ENCODE measurements around the gene SETMAR.

DNA sequence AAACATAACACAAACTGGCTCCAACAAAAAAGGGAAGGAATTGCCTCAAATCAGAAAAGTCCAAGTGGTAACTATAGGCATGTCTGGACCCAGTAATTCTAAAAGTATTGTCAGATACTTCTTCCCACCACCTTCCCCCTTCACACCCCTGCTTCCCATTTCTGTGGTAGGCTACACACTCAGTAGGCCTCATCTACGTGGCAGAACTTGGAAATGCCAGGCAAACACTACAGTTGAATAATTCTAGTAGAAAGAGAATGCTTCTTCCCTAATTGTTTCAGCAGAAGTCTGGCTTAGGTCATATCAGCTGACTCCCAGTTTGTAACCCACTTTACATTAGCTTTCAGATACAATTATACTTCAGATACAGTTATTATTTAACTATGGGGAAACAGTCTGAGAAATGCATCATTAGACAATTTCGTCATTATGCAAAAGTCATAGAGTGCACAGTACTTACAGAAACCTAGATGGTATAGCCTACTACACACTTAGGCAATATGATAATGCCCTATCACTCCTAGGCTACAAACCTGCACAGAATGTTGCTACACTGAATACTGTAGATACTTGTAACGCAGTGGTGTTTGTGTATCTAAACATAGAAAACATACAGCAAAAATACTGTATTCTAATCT, 6.4 kb downstream of the SETMAR start:
- TF ChIP-seq, protein P1, sequence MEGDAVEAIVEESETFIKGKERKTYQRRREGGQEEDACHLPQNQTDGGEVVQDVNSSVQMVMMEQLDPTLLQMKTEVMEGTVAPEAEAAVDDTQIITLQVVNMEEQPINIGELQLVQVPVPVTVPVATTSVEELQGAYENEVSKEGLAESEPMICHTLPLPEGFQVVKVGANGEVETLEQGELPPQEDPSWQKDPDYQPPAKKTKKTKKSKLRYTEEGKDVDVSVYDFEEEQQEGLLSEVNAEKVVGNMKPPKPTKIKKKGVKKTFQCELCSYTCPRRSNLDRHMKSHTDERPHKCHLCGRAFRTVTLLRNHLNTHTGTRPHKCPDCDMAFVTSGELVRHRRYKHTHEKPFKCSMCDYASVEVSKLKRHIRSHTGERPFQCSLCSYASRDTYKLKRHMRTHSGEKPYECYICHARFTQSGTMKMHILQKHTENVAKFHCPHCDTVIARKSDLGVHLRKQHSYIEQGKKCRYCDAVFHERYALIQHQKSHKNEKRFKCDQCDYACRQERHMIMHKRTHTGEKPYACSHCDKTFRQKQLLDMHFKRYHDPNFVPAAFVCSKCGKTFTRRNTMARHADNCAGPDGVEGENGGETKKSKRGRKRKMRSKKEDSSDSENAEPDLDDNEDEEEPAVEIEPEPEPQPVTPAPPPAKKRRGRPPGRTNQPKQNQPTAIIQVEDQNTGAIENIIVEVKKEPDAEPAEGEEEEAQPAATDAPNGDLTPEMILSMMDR (IDR thresholded peaks at IDR 0.05) = no peak
- no peak for TF ChIP-seq EZH2 (IDR thresholded peaks at IDR 0.05; ENCODE audit: borderline replicate concordance, insufficient read depth, low read depth, low read length, poor library complexity, severe bottlenecking)
